Measurements from ENCODE around the gene GULP1.

- TF ChIP-seq CTCF (IDR thresholded peaks at IDR 0.05) (no peak), POLR2A (IDR thresholded peaks at IDR 0.05) (no peak)
Measured at GRCh38 chr2:188609321-188610049, 317.8 kb downstream of the GULP1 start.
